IMR-90 (cell line): ENCODE data around the gene ACVRL1. TPM values are rescaled to one million over a fixed set of nuclear protein-coding genes. Genes with fewer than 3 reads are reported as not detected.

Experiments
- ATAC-seq: fragments of 200-7000 bp; cut with Tn5 transposase; 2 replicates; pipeline ENCODE4 v1.9.1; 2020; ENCODE audit warnings: low read depth, mild to moderate bottlenecking, moderate library complexity
- BruUV-seq: library from RNA; stranded (reverse); fragments of 400-500 nt; replicated peaks from 2 replicates; lab custom pipeline; 2021; lab: Mats Ljungman, UMichigan
- CTCF ChIA-PET: fragments of 300-600 bp; formaldehyde crosslinking; extraction: SDS; loops from one replicate; lab custom pipeline; 2021; ENCODE audit warnings: antibody characterized with exemption; lab: Yijun Ruan, JAX
- POLR2A ChIA-PET: fragments of 300-600 bp; sonication (Branson Sonifier 250); formaldehyde crosslinking; loops from one replicate; lab custom pipeline; 2022; ENCODE audit warnings: antibody characterized with exemption; ENCODE audit not compliant: unreplicated experiment; lab: Charles Lee
- DNase-seq: peaks from one replicate; pipeline ENCODE4 v3.0.0; 2013
- H2AFZ ChIP-seq: replicated peaks from 2 replicates; pipeline ENCODE3; 2013; ENCODE audit warnings: low read length, mild to moderate bottlenecking; ENCODE audit not compliant: poor library complexity
- H2AK5ac ChIP-seq: 2 replicates; pipeline ENCODE4 v1.6.1; 2013; ENCODE audit warnings: low read depth, low read length, inconsistent platforms
- H2AK9ac ChIP-seq: replicated peaks from 2 replicates; pipeline ENCODE3; 2013; ENCODE audit warnings: mild to moderate bottlenecking, low read depth, low read length, moderate library complexity; ENCODE audit not compliant: poor library complexity
- H2BK120ac ChIP-seq: 2 replicates; pipeline ENCODE4 v1.6.1; 2013; ENCODE audit warnings: low read depth, low read length, inconsistent platforms
- H2BK15ac ChIP-seq: 3 replicates; pipeline ENCODE4 v1.6.1; 2013; ENCODE audit warnings: low read depth, low read length, inconsistent platforms
- H2BK20ac ChIP-seq: 2 replicates; pipeline ENCODE4 v1.6.1; 2013; ENCODE audit warnings: low read depth, mild to moderate bottlenecking, inconsistent platforms, low read length, moderate library complexity
- H2BK5ac ChIP-seq: 2 replicates; pipeline ENCODE4 v1.6.1; 2013; ENCODE audit warnings: mild to moderate bottlenecking, low read depth, low read length, inconsistent platforms; ENCODE audit not compliant: poor library complexity, severe bottlenecking
- H3K14ac ChIP-seq: replicated peaks from 2 replicates; pipeline ENCODE4 v1.6.1; 2013; ENCODE audit warnings: low read depth, low read length, inconsistent platforms
- H3K18ac ChIP-seq: 2 replicates; pipeline ENCODE4 v1.6.1; 2013; ENCODE audit warnings: low read depth, low read length, control low read depth
- H3K23ac ChIP-seq: 2 replicates; pipeline ENCODE4 v1.6.1; 2013; ENCODE audit warnings: low read depth, low read length, inconsistent platforms
- H3K27ac ChIP-seq: 2 replicates; pipeline ENCODE4 v1.5.1; 2013; ENCODE audit warnings: mild to moderate bottlenecking, control low read depth, low read length; ENCODE audit not compliant: insufficient read depth
- H3K27me3 ChIP-seq: 2 replicates; pipeline ENCODE4 v1.6.1; 2013; ENCODE audit warnings: low read length; ENCODE audit not compliant: control insufficient read depth, insufficient read depth
- H3K36me3 ChIP-seq: 2 replicates; pipeline ENCODE4 v1.6.1; 2013; ENCODE audit warnings: low read length, mixed read lengths; ENCODE audit not compliant: control insufficient read depth, insufficient read depth
- H3K4ac ChIP-seq: 2 replicates; pipeline ENCODE4 v1.6.1; 2013; ENCODE audit warnings: low read depth, low read length, inconsistent platforms
- H3K4me1 ChIP-seq: 2 replicates; pipeline ENCODE4 v1.6.1; 2013; ENCODE audit warnings: low read length, mixed read lengths; ENCODE audit not compliant: control insufficient read depth, insufficient read depth
- H3K4me2 ChIP-seq: 2 replicates; pipeline ENCODE4 v1.6.1; 2013; ENCODE audit warnings: low read depth, mild to moderate bottlenecking, control low read depth, low read length, moderate library complexity
- H3K4me3 ChIP-seq: 2 replicates; pipeline ENCODE4 v1.5.1; 2013; ENCODE audit warnings: low read depth, mild to moderate bottlenecking, control low read depth, low read length, moderate library complexity; ENCODE audit not compliant: insufficient read depth
- H3K56ac ChIP-seq: 2 replicates; pipeline ENCODE4 v1.6.1; 2013; ENCODE audit warnings: low read length, inconsistent platforms; ENCODE audit not compliant: insufficient read depth; ENCODE audit errors: extremely low read depth
- H3K79me1 ChIP-seq, 2 experiments: 2 replicates each; pipeline ENCODE4 v1.6.1; 2013; ENCODE audit warnings: low read length in 2 of 2, inconsistent platforms in 1 of 2, low read depth in 1 of 2
- H3K9ac ChIP-seq: 2 replicates; pipeline ENCODE4 v1.6.1; 2013; ENCODE audit warnings: low read depth, low read length, control low read depth
- H3K9me1 ChIP-seq: 2 replicates; pipeline ENCODE4 v1.6.1; 2013; ENCODE audit warnings: low read length, inconsistent platforms; ENCODE audit not compliant: insufficient read depth
- H3K9me3 ChIP-seq: 2 replicates; pipeline ENCODE4 v1.6.1; 2013; ENCODE audit warnings: low read length; ENCODE audit not compliant: control insufficient read depth, insufficient read depth
- H4K20me1 ChIP-seq: 2 replicates; pipeline ENCODE4 v1.6.1; 2013; ENCODE audit warnings: low read length, inconsistent platforms; ENCODE audit not compliant: insufficient read depth
- H4K5ac ChIP-seq: 2 replicates; pipeline ENCODE4 v1.6.1; 2013; ENCODE audit warnings: mild to moderate bottlenecking, low read depth, low read length, control low read depth
- H4K8ac ChIP-seq, 2 experiments: 2 replicates each; pipeline ENCODE4 v1.6.1; 2013; ENCODE audit warnings: low read depth in 2 of 2, low read length in 2 of 2, control low read depth in 1 of 2, inconsistent platforms in 1 of 2
- H4K91ac ChIP-seq: 2 replicates; pipeline ENCODE4 v1.6.1; 2013; ENCODE audit warnings: low read depth, low read length, inconsistent platforms; ENCODE audit not compliant: insufficient read depth
- BHLHE40 ChIP-seq: fragments of 150-350 bp; IDR thresholded peaks from 2 replicates; pipeline ENCODE4 v1.6.1; 2016; ENCODE audit warnings: mild to moderate bottlenecking, low read depth, low read length
- CEBPB ChIP-seq: IDR thresholded peaks from 2 replicates; pipeline ENCODE4 v1.6.1; 2012; ENCODE audit warnings: low read depth, low read length, improper control_type of control experiment
- ELK1 ChIP-seq: fragments of 150-350 bp; IDR thresholded peaks from 2 replicates; pipeline ENCODE4 v1.6.1; 2016; ENCODE audit warnings: low read depth, mild to moderate bottlenecking, low read length, moderate library complexity, borderline replicate concordance
- MAFK ChIP-seq: IDR thresholded peaks from 2 replicates; pipeline ENCODE4 v1.6.1; 2012; ENCODE audit warnings: low read depth, low read length, improper control_type of control experiment
- MAZ ChIP-seq: IDR thresholded peaks from 2 replicates; pipeline ENCODE4 v1.6.1; 2012; ENCODE audit warnings: low read depth, mild to moderate bottlenecking, low read length, improper control_type of control experiment, moderate library complexity, borderline replicate concordance
- MXI1 ChIP-seq: IDR thresholded peaks from 2 replicates; pipeline ENCODE4 v1.6.1; 2012; ENCODE audit warnings: low read depth, mild to moderate bottlenecking, low read length, moderate library complexity, borderline replicate concordance
- RCOR1 ChIP-seq: IDR thresholded peaks from 2 replicates; pipeline ENCODE4 v1.6.1; 2012; ENCODE audit warnings: mild to moderate bottlenecking, low read length, improper control_type of control experiment; ENCODE audit not compliant: insufficient replicate concordance
- SMC3 ChIP-seq: fragments of 150-350 bp; IDR thresholded peaks from 2 replicates; pipeline ENCODE4 v1.6.1; 2016; ENCODE audit warnings: low read depth, mild to moderate bottlenecking, antibody characterized with exemption, low read length, moderate library complexity
- WGBS, 2 experiments: methylation state at CpG; one replicate each; pipeline versions ENCODE4 v1.1.5 to v1.1.7; 2013; ENCODE audit warnings: missing lambda C conversion rate in 2 of 2; ENCODE audit not compliant: insufficient read length in 1 of 2; ENCODE audit errors: extremely low coverage in 2 of 2; 5-methylcytosine and 5-hydroxymethylcytosine counted together
- dilution Hi-C: fragments of 300-500 bp; cut with HindIII; formaldehyde crosslinking; loops from one replicate; pipeline ENCODE4 v1.14.3; 2018; ENCODE audit warnings: low sequenced_read_pairs; ENCODE audit not compliant: unreplicated experiment
- in situ Hi-C: fragments of 300-500 bp; cut with MboI; formaldehyde crosslinking; loops from 3 replicates; pipeline ENCODE4 v1.14.3; 2019; ENCODE audit warnings: low sequenced_read_pairs, inconsistent platforms, mixed read lengths
- intact Hi-C: fragments of 100-400 bp; cut with micrococcal nuclease; formaldehyde crosslinking; loops from 2 replicates; pipeline ENCODE4 v1.10.0; 2022
- polyA plus RNA-seq, 3 experiments: library from polyadenylated mRNA; depleted of rRNA; stranded (reverse); fragments of >200 nt; gene quantifications; 2 replicates each; pipeline ENCODE4 v1.2.3, GENCODE V29; 2012; ENCODE audit warnings: low replicate concordance in 1 of 3
- total RNA-seq: library from RNA; depleted of rRNA; stranded (reverse); fragments of >200 nt; gene quantifications from 2 replicates; pipeline ENCODE4 v1.2.3, GENCODE V29; 2012
- TF ChIP-seq, protein P1 (sequence below): conservative IDR thresholded peaks from 2 replicates; pipeline ENCODE4 v1.5.1; 2012; ENCODE audit warnings: mild to moderate bottlenecking, low read depth, low read length, improper control_type of control experiment

ACVRL1 gene
- total and polyA plus RNA-seq, 2 of the 4 experiments (the other 2 are of a cell fraction): 6.4 to 7.5 TPM

DNA sequence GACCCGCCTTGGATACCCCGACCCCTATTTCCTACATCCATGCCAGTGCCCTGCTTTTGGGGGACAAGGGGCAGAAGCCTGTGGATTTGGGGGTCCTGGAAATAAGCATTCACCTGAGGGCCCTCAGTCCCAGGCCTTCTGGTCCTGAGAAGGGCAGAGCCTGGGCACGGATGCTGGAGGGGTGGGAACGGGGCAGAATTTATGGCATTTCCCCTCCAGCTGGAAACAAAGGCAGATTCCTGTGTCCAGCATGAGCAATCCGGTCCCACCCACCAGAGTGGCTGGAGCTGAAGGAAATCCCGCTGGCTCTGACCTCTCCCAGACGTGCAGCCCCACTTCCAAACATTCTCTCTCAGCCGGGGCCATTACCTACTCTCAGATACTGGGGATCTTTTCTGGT is 10.1 kb upstream of the ACVRL1 start:
- no peak overlapping the region for H3K14ac ChIP-seq
- no peak overlapping the region for H4K5ac ChIP-seq
- H3K4me2 ChIP-seq: no peak overlapping the region
- no peak overlapping the region for H2BK5ac ChIP-seq
- ATAC-seq: no peak
- peaks cover 7% of the 10 kb centered on the region; the same call in 1 of the 2 replicates for H3K4me1 ChIP-seq
- intact Hi-C loops (no loop called here), in situ Hi-C loops (no loop called here), dilution Hi-C loops (no loop called here)
- no peak overlapping the region for H2AK9ac ChIP-seq
- H3K36me3 ChIP-seq: no peaks in the 10 kb centered on the region
- H2BK120ac ChIP-seq: peak overlapping the region; percentile 14
- H3K23ac ChIP-seq: no peak overlapping the region
- ChIA-PET CTCF (interaction anchor here (1.8 kb wide), 2 partner anchors 11 to 26 kb away, joined by 4 read pairs; partner anchors contain the start of gene ACVRL1), POLR2A (no interaction called here)
- peaks cover 15% of the 10 kb centered on the region; the same call in 1 of the 2 replicates for H3K9me1 ChIP-seq
- no peaks in the 10 kb centered on the region for H3K79me1 ChIP-seq
- no CpG with 5 or more reads among the region's 8 CpGs for WGBS, 2 experiments
- H2AK5ac ChIP-seq: peak overlapping the region; percentile 69; the same call in 1 of the 2 replicates
- TF ChIP-seq MXI1 (no peak), MAZ (no peak), ELK1 (no peak), BHLHE40 (no peak), CEBPB (no peak), MAFK (no peak), RCOR1 (no peak), SMC3 (no peak)
- TF ChIP-seq, protein P1, sequence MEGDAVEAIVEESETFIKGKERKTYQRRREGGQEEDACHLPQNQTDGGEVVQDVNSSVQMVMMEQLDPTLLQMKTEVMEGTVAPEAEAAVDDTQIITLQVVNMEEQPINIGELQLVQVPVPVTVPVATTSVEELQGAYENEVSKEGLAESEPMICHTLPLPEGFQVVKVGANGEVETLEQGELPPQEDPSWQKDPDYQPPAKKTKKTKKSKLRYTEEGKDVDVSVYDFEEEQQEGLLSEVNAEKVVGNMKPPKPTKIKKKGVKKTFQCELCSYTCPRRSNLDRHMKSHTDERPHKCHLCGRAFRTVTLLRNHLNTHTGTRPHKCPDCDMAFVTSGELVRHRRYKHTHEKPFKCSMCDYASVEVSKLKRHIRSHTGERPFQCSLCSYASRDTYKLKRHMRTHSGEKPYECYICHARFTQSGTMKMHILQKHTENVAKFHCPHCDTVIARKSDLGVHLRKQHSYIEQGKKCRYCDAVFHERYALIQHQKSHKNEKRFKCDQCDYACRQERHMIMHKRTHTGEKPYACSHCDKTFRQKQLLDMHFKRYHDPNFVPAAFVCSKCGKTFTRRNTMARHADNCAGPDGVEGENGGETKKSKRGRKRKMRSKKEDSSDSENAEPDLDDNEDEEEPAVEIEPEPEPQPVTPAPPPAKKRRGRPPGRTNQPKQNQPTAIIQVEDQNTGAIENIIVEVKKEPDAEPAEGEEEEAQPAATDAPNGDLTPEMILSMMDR: no peak
- no peaks in the 10 kb centered on the region for H3K9me3 ChIP-seq
- no peak overlapping the region for H3K9ac ChIP-seq
- H3K4ac ChIP-seq: peak overlapping the region; percentile 10; the same call in 1 of the 2 replicates
- no peak overlapping the region for H4K8ac ChIP-seq
- no peak overlapping the region for H4K91ac ChIP-seq
- no peak overlapping the region for H2BK20ac ChIP-seq
- no peak for DNase-seq
- BruUV-seq: no TSS peak
- no peak overlapping the region for H3K27ac ChIP-seq
- H3K4me3 ChIP-seq: no peak overlapping the region
- no peak overlapping the region for H3K56ac ChIP-seq
- no peak overlapping the region for H3K18ac ChIP-seq
- H2AFZ ChIP-seq: peak overlapping the region; percentile 19
- H2BK15ac ChIP-seq: no peak overlapping the region
- no peaks in the 10 kb centered on the region for H3K27me3 ChIP-seq
- H4K20me1 ChIP-seq: no peaks in the 10 kb centered on the region
